ENCODE measurements around the gene TENM4. TPM values are rescaled to one million over a fixed set of nuclear protein-coding genes. Genes with fewer than 3 reads are reported as not detected.
A peak's percentile ranks its signal among the peaks of the same experiment; 100 is the strongest.

Gene TENM4
- polyA plus RNA-seq, 2 of the 4 experiments (the other 2 are of a cell fraction) = 0.06 to 0.31 TPM

DNA sequence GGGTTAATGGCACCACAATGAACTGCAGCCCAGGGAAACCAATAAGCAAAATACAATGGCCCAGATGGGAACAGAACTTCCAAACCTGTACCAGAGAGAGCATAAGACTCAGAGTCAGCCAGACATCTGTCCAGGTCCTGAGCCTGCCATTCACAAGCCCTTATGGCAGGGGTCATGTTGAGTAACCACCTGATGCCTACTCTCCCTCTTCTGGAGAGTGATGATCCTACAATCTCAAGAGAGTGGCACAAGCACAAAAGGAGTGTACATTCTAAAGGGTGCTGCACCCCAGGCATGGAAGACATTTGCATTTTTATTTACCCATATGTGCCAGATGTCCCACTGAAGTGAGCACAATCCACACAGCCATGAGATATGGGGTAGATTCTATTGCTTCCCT is 10.6 kb downstream of the TENM4 start (continued):
- TF ChIP-seq, protein P1, sequence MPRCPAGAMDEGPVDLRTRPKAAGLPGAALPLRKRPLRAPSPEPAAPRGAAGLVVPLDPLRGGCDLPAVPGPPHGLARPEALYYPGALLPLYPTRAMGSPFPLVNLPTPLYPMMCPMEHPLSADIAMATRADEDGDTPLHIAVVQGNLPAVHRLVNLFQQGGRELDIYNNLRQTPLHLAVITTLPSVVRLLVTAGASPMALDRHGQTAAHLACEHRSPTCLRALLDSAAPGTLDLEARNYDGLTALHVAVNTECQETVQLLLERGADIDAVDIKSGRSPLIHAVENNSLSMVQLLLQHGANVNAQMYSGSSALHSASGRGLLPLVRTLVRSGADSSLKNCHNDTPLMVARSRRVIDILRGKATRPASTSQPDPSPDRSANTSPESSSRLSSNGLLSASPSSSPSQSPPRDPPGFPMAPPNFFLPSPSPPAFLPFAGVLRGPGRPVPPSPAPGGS (IDR thresholded peaks at IDR 0.05) = no peak
- TF ChIP-seq SMC3 (IDR thresholded peaks at IDR 0.05) (no peak), JUNB (IDR thresholded peaks at IDR 0.05) (no peak), CBX8 (IDR thresholded peaks at IDR 0.05) (no peak)
- TF ChIP-seq, protein P2, sequence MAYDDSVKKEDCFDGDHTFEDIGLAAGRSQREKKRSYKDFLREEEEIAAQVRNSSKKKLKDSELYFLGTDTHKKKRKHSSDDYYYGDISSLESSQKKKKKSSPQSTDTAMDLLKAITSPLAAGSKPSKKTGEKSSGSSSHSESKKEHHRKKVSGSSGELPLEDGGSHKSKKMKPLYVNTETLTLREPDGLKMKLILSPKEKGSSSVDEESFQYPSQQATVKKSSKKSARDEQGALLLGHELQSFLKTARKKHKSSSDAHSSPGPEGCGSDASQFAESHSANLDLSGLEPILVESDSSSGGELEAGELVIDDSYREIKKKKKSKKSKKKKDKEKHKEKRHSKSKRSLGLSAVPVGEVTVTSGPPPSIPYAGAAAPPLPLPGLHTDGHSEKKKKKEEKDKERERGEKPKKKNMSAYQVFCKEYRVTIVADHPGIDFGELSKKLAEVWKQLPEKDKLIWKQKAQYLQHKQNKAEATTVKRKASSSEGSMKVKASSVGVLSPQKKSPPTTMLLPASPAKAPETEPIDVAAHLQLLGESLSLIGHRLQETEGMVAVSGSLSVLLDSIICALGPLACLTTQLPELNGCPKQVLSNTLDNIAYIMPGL (CRISPR knock-in tag; IDR thresholded peaks at IDR 0.05; ENCODE audit: borderline replicate concordance) = no peak

DNA sequence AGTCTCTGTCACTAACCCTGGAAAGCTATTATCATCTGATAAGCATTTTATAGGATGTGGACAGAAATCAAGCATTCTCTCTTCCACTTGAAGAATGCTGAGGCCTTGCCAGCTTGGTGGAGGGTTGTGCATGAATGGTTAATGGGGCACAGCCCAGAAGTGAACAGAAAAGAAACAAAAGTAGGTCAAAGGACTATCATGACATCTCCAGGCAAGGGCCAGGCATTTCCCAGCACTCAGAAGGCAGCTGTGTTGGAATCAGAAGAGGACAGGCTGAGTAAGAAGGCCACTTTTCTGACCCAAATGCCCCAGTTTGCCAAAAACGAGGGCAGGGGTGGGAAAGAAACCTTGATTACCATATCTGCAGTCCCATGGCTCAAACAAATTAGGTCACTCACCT is 12.4 kb downstream of the TENM4 start:
- no peak overlapping the region for H3K4me2 ChIP-seq
- H3K27ac ChIP-seq = no peak overlapping the region
- no peaks in the 10 kb centered on the region for H3K4me1 ChIP-seq
- POLR2A ChIA-PET = no interaction called here
- no peak for DNase-seq (ENCODE audit: low read depth in 1 of 2, low spot score in 1 of 2)
- H3K9me3 ChIP-seq = no peaks in the 10 kb centered on the region
- WGBS (ENCODE audit: missing lambda C conversion rate) = 0% methylated on average over 1 of the region's 1 CpG
- no peak for FAIRE-seq
- ATAC-seq = no peak
- TF ChIP-seq FOSL2 (IDR thresholded peaks at IDR 0.05) = no peak
- TF ChIP-seq FOSL2 (CRISPR knock-in tag; IDR thresholded peaks at IDR 0.05) = no peak
- H3K4me3 ChIP-seq = no peak overlapping the region
- CTCF ChIA-PET = no interaction called here

DNA sequence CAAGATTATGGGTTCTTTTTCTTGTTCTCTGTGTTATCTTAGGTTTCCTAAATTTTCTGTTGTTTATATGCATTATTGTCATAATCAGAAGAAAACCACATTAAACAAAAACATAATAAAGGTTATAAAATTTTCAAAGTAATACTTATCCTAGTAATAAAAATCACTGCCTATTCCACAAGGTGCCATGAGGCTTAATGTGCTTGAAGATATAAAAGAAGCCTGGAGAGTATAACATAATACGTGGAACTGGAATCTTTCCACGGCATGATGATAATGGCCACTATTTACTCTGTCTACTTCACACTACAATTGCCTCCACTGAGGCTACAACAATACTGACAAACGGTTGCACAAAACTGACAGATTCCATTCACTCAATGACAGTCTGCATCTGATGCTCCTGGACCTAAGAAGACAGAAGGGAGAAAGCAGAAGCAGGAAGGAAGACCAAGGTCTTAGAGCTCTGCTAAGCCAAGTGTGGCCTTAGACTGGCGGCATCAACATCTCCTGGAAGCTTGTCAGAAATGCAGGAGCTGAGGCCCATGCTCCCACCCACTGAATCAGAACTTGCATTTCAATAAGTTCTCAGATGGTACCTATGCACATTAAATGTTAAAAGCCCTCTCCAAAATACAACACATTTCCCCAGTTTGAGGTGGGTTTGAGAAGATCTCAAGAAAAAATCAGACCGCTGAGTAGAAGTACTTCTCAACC is 13.1 kb downstream of the TENM4 start:
- FAIRE-seq (no peak), DNase-seq (ENCODE audit: low read depth in 1 of 2, low spot score in 1 of 2) (no peak), ATAC-seq (no peak)
- WGBS (ENCODE audit: missing lambda C conversion rate) = 53% methylated on average over 5 of the region's 5 CpGs
- H3K4me1 ChIP-seq = no peaks in the 10 kb centered on the region
- H3K4me2 ChIP-seq = no peak overlapping the region
- POLR2A ChIA-PET = no interaction called here
- H3K4me3 ChIP-seq = no peak overlapping the region
- TF ChIP-seq, protein P3, sequence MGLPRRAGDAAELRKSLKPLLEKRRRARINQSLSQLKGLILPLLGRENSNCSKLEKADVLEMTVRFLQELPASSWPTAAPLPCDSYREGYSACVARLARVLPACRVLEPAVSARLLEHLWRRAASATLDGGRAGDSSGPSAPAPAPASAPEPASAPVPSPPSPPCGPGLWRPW (IDR thresholded peaks at IDR 0.05) = no peak
- CTCF ChIA-PET = no interaction called here
- no peak overlapping the region for H3K27ac ChIP-seq
- no peaks in the 10 kb centered on the region for H3K9me3 ChIP-seq

DNA sequence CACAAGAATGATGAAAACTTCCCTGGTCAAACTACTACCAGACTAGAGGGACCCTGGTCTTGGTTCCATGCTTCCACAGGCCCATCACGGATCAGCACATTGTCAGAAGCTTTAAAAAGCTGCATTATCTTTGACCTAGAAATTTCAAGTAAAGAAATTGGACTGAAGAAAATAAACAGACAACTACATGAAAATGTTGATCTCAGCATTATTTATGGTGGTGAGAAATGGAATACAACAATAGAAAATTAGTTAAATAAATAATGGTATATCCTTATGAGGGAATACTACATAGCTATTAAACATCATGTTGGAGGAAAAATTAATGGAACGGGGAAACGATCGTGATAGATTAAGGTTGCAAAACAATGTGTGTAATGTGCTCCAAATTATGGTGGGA is 13.7 kb downstream of the TENM4 start:
- 51% methylated on average over 4 of the region's 4 CpGs for WGBS (ENCODE audit: missing lambda C conversion rate)
- DNase-seq (ENCODE audit: low read depth in 1 of 2, low spot score in 1 of 2) (no peak), FAIRE-seq (no peak), ATAC-seq (no peak)
- Histone ChIP-seq H3K4me1 (no peaks in the 10 kb centered on the region), H3K4me3 (no peak overlapping the region), H3K4me2 (no peak overlapping the region), H3K9me3 (no peaks in the 10 kb centered on the region), H3K27ac (no peak overlapping the region)
- CTCF ChIA-PET = interaction anchor here (1.2 kb wide), 1 partner anchor 18 kb away, joined by 3 read pairs; no protein-coding TSS in a partner anchor
- TF ChIP-seq MAFK (IDR thresholded peaks at IDR 0.05; ENCODE audit: partially characterized antibody) = peak; percentile 81
- TF ChIP-seq RCOR1 (IDR thresholded peaks at IDR 0.05; ENCODE audit: low read depth, low read length) = no peak
- no peak for TF ChIP-seq NPAS2 (CRISPR knock-in tag; IDR thresholded peaks at IDR 0.05; ENCODE audit: borderline replicate concordance)
- TF ChIP-seq TP53 (CRISPR knock-in tag; IDR thresholded peaks at IDR 0.05) = no peak
- POLR2A ChIA-PET = no interaction called here

DNA sequence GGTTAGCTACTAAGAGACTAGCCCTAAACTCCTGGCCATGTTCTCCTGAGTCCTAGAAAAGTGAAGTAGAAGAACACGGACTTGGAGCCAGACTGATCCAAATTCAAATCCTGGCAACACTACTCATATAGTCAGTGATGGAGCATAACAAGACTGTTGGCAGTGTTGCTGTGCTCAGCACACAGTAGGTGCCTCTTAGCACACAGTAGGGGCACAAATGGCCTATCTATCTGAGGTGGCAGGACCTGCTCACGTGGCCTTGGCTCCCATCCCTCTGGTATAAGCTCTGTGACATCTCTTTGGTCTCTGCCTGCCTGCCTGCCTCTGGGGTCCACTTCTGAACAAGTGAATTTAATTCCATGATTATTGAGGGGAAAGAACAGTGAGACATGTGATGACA is 15.4 kb downstream of the TENM4 start:
- DNase-seq (ENCODE audit: low read depth in 1 of 2, low spot score in 1 of 2) (no peak), FAIRE-seq (no peak)

More for the DNA sequence above, 15.4 kb downstream of the TENM4 start:
- TF ChIP-seq, protein P4, sequence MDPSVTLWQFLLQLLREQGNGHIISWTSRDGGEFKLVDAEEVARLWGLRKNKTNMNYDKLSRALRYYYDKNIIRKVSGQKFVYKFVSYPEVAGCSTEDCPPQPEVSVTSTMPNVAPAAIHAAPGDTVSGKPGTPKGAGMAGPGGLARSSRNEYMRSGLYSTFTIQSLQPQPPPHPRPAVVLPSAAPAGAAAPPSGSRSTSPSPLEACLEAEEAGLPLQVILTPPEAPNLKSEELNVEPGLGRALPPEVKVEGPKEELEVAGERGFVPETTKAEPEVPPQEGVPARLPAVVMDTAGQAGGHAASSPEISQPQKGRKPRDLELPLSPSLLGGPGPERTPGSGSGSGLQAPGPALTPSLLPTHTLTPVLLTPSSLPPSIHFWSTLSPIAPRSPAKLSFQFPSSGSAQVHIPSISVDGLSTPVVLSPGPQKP (IDR thresholded peaks at IDR 0.05; ENCODE audit: low read depth, low read length) = no peak
- TF ChIP-seq FOSL2 (IDR thresholded peaks at IDR 0.05) (no peak), FOSL2 (CRISPR knock-in tag; IDR thresholded peaks at IDR 0.05) (no peak), RARB (CRISPR knock-in tag; IDR thresholded peaks at IDR 0.05) (no peak), EP300 (IDR thresholded peaks at IDR 0.05) (no peak), RAD21 (conservative IDR thresholded peaks at IDR 0.05 in 1 of 2, IDR thresholded peaks at IDR 0.05 in 1 of 2) (no peak), TFCP2L1 (CRISPR knock-in tag; IDR thresholded peaks at IDR 0.05) (no peak), RNF2 (IDR thresholded peaks at IDR 0.05; ENCODE audit: borderline replicate concordance, low read depth) (no peak)
- TF ChIP-seq, protein P5, sequence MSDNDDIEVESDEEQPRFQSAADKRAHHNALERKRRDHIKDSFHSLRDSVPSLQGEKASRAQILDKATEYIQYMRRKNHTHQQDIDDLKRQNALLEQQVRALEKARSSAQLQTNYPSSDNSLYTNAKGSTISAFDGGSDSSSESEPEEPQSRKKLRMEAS (IDR thresholded peaks at IDR 0.05) = no peak
- H3K4me1 ChIP-seq = no peaks in the 10 kb centered on the region
- H3K4me2 ChIP-seq = no peak overlapping the region
- no peak overlapping the region for H3K4me3 ChIP-seq
- WGBS (ENCODE audit: missing lambda C conversion rate) = 7% methylated on average over 2 of the region's 2 CpGs
- no peak for ATAC-seq
- ChIA-PET POLR2A (no interaction called here), CTCF (interaction anchor here (1.0 kb wide), 1 partner anchor 9 kb away, joined by 3 read pairs; no protein-coding TSS in a partner anchor)
- no peaks in the 10 kb centered on the region for H3K9me3 ChIP-seq
- H3K27ac ChIP-seq = no peak overlapping the region
